Stimulated activated CD4-positive, alpha-beta T cell treated with anti-CD3 and anti-CD28 coated beads, Interleukin-15, amount 100 ng/mL, for 48 hours (primary cell): ENCODE data around the gene TMEM229A.
"Not testable (repeated sequence)": the region's sequence is repeated elsewhere in the genome, so short reads cannot be mapped to it uniquely, and the experiment has no call there.

Experiments
- DNase-seq, 2 donors: peaks; one replicate each; pipeline ENCODE4 v3.0.0-alpha.2; 2020; ENCODE audit warnings: low read depth in 2 of 2

Gene TMEM229A

DNA sequence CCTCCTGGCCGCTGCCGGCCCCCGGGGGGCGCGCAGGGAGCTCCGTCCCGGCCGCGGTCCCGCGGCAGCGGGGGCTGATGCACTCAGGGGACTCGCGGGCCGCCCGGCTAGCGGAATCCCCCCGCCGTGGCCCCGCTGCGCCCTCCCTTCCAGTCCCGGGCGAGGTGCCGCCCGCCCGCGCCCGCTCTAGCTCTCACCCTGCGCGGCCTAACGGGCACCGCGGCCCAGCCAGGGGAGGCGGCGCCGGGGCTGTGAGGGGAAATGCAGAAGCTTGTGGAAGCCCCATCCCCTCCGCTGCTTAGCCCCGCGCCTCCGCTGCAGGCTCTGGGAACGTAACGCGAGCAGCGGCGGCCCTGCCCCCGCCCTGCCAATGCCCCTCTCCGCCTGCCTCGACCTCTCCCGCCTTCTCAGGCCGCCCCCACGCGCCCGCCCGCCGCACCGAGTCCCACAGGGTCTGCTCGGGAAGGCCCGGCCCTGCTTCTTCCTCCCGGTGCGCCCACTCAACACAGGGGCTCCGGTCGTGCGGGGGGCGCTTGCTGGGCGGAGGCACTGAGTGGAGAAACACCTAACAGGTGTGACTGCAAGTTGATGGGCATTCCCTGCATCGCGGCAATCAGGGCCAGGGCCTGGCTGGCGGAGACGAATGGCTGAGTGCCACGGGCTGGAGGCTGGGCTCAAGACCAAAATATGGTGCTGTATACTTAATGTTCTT is 384 bp upstream of the TMEM229A start:
- DNase-seq, result no peak

GRCh38 chr7:124031919-124032318 is 948 bp downstream of the TMEM229A start:
- DNase-seq, result no peak

DNA sequence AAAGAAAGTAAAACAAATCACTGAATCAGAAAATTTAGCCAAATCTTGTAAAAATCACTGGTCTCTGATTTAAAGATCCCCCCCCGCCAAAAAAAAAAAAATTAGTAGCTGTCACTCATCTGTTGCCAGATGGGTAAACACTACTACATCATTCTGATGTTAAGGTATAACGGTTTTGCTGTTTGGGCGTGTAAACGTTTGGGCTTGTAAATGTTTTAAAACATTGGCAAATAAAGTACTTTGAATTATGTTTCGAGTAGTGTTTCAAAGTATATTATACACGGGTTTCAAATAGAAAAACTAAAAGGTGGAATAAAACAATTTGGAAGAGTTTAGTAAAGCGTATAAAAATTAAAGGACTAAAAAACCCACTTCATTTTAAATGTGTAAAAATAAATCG is 1.5 kb downstream of the TMEM229A start:
- no peak for DNase-seq

DNA sequence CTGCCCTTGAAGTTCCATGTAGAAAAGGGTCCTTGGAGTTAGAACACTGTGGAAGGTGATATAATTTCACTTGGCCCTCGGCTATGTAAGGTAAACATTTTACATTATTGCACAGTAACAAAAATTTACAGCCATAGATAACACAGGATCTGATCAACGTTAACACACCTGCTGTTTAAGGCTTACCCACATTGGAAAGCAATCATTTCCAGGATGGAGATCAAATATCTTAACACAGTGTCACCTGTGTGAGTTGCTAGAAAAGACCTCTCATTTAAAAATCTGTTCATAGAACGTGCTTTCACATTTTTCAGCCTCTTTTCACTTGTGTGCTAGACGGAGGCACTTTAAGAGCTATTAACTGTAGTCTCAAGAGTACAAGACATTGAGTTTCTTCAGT is 1.9 kb downstream of the TMEM229A start:
- no peak for DNase-seq

DNA sequence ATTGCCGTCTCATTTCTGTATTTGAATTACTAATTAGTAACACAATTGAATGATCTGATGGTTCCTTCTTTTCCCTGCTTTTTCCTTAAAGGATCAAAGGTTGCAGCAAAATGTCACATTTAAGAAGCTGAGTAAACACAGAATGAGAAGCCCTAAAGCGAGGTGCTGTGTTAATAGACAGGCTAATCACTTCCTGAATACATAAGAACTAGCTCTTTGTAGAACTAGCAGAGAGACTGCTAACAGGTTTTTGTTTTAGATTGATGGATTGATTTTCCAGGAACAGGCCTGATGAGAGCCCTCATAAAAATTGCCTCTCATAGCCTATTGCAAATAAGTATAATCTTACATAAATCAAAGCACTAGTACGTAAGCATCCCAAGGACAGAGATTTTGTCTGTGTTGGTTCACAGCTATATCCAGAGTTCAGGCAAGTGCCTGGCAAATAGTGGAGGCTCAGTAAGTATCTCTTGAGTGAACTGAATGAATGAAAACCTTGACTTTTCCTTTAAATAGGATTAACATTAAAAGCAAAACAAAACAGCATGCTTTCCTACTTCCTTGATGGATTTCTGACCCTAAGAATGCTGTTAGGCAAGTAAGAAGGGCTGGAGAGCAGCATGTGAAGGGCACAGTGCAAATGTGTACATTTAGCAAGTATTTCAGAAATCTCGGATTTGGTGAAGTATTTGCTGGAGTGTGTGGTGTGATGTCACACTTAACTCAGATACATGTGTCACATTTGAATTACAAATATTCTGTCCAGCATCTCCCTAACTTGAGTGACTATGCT is 3.3 kb downstream of the TMEM229A start:
- no peak for DNase-seq

DNA sequence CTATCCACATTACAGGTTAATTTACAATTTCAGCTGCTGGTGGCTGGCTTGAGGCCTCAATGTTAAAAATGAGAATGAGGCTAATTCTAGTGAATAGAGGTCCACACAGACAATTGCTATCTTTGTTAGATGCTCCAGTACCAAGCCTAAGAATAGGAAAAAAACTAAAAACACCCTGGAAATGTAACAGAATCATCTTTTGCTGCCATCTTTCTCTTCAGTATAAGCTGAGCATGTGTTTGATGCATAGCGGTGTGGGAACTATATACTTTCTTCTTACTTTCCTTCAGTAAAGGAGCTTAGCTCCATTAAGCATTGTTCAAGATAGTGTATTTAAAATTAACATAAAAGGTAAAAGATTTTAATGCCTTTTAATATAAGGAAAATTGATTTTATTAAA is 5.6 kb downstream of the TMEM229A start:
- DNase-seq, result no peak

DNA sequence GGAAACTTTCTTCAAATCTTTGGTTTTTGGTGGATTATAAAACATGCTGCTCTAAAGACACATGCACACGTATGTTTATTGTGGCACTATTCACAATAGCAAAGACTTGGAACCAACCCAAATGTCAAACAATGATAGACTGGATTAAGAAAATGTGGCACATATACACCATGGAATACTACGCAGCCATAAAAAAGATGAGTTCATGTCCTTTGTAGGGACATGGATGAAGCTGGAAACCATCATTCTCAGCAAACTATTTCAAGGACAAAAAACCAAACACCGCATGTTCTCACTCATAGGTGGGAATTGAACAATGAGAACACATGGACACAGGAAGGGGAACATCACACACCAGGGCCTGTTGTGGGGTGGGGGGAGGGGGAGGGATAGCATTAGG is 8.5 kb downstream of the TMEM229A start:
- not testable (repeated sequence) for DNase-seq

- DNase-seq, result no peak
Observed at GRCh38 chr7:124022551-124022950, 10.3 kb downstream of the TMEM229A start.

DNA sequence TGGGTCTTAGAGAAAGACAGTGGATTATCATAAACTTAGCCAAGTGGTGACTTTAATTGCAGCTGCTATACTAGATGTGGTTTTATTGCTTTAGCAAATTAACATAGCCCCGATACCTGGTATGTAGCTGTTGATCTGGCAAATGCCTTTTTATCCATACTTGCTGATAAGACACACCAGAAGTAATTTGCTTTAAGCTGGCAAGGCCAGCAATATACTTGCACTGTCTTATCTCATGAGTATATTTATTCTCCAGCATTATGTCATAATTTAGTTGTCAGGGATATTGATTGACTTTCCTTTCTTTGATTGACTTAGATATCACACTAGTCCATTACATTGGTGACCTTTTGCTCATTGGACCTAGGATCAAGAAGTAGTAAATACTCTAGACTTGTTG is 12.8 kb downstream of the TMEM229A start:
- DNase-seq, result no peak

- DNase-seq, result no peak
Observed at GRCh38 chr7:124013306-124013705, 19.6 kb downstream of the TMEM229A start.

DNA sequence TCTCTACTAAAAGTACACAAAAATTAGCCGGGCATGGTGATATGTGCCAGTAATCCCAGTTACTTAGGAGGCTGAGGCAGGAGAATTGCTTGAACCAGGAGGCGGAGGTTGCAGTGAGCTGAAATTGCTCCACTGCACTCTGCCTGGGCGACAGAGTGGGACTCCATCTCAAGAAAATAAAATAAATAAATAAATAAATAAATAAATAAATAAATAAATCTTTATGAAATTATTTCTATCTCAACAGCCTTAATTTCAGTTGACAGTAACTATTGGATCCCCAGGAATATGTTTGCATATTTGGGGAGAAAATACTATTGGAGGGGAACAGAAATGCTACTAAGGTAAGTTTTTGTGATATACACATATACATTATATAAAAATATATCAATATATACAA is 20.0 kb downstream of the TMEM229A start:
- DNase-seq, result no peak

DNA sequence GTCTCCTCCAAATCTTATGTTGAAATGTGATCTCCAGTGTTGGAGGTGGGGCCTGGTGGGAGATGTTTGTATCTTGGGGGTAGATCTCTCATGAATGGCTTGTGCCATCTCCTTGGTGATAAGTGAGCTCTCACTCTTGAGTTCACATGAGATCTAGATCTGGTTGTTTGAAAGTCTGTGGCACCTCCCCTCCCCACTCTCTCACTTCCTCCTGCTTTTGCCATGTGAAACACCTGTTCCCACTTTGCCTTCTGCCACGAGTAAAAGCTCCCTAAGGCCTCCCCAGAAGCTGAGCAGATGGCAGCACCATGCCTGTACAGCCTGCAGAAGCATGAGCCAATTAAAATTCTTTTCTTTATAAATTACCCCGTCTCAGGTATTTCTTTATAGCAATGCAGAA is 23.5 kb downstream of the TMEM229A start:
- no peak for DNase-seq

- DNase-seq, result not testable (repeated sequence)
Observed at GRCh38 chr7:124008296-124008695, 24.6 kb downstream of the TMEM229A start.

- DNase-seq, result no peak
Observed at GRCh38 chr7:123999703-124000102, 33.2 kb downstream of the TMEM229A start.

- no peak for DNase-seq
Observed at GRCh38 chr7:123998921-123999320, 33.9 kb downstream of the TMEM229A start.

GRCh38 chr7:123996327-123996625 is 36.6 kb downstream of the TMEM229A start:
- DNase-seq, result no peak

DNA sequence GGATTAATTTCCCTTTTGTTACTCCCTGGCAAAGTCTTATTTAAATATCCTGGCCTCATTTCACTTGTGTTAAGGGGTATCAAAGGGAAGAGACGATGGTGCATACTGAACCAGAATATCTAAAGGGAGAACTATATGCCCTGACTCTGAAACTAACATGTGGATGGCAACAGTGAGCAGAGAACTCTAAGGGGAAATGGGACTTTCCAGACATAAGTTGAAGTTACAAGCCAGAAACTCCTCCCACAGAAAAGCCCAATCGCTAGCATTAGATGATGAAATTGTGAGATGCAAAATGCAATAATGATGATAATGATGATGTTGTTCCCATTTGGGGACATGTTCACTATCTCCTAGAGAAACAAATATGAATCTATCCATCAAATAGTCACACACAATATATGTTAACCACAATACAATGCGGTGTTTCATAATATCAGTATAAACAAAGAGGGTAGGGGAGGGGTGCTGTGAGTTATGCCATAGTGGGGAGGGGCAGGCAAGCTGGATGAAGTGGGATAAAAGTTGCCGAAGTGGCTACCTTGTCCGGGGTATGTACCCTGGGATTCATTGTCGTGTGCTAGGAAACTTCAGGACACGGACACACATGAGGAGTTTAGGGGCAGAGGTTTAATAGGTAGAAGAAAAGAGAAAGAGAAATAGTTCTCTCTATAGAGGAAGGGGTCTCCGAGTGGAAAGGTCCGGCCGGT is 37.1 kb downstream of the TMEM229A start:
- no peak for DNase-seq

DNA sequence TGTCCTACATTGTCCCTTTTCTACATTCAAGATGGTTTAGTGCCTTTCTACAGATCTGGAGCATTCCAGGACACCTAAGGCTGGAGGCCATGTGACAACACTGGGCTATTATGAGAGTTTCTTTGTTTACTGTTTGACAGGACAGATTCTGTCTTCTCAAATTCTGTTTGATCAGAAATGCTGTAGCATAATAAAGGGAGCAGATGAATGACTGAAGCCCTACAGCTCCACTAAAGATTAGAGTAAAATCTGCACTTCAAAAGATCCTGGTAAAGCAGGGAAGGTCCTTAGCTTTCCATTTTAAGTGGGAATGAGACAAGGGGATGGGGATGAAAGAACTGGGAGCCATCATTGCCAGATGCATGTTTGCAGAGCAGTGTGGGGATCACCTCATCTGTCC is 38.4 kb downstream of the TMEM229A start:
- DNase-seq, result no peak

DNA sequence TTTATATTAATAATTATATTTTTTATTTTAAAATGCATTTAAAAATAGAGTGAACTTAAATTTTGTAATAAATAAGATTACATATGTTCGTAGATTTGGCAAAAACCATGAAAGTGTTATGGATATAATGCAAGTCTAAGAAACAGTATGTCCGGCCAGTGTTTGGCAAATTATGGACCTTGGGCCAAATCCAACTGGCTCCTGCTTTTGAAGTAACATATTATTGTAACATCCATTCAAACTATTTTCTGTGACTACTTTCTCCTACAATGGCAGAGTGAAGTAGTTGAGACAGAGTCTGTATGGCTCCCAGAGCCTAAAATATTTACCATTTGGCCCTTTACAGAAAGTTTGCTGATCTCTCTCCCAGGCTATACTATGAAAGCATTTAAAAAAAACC is 38.9 kb downstream of the TMEM229A start:
- DNase-seq, result no peak

DNA sequence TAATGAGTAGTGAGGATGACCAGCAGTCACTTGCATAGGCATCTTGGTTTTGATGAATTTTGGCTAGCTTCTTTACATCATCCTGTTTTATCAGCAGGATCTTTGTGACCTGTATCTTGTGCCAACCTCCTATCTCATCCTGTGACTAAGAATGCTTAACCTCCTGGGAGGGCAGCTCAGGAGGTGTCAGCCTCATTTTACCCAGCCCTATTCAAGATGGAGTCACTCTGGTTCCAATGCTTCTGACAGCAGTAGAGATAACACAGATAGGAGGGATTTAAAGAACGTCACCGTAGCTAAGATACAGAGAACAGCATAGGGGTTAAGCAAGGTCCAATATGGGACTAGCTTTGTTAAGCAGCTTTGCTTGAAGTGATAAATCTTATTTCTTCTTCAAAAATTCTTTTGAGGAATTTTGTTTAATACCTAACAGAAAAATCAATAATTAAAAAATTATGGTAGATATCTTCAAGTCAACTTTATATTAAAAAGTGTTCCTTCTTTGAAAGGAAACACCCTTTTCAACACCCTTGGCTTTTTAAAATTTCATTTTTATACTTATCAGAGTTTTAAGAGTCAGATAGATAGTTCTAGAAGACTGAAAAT is 39.9 kb downstream of the TMEM229A start:
- no peak for DNase-seq

- DNase-seq, result no peak
Observed at GRCh38 chr7:123987445-123987844, 45.4 kb downstream of the TMEM229A start.
